ENCODE data around the gene SEL1L. TPM values are rescaled to one million over a fixed set of nuclear protein-coding genes. Genes with fewer than 3 reads are reported as not detected.

Gene SEL1L
- total and polyA plus RNA-seq, 2 of the 13 experiments (the other 11 are each of a cell fraction or from before 2014, with no cell fraction given), result 15.3 to 61.0 TPM

GRCh38 chr14:81516986-81517797, 16.5 kb downstream of the SEL1L start (continued):
- peak; percentile 96 for TF ChIP-seq ZNF281 (CRISPR knock-in tag; IDR thresholded peaks at IDR 0.05; ENCODE audit: borderline replicate concordance)
- no peak for TF ChIP-seq PHF5A (CRISPR knock-in tag; IDR thresholded peaks at IDR 0.05; ENCODE audit: low read depth, unreplicated experiment)
- no peak for TF ChIP-seq CHD2 (IDR thresholded peaks at IDR 0.05; ENCODE audit: low read depth, low read length)
- peak; percentile 41; the same call in 1 of the 2 replicates for TF ChIP-seq SAP130 (CRISPR knock-in tag; IDR thresholded peaks at IDR 0.05; ENCODE audit: low read depth)
- TF ChIP-seq KLF16 (CRISPR knock-in tag; IDR thresholded peaks at IDR 0.05), result 0 out of 4 replicates have a peak, but pooled peaks of 1 of the 2 experiments have one; percentile 44
- peak; percentile 14; the same call in 1 of the 2 replicates for TF ChIP-seq HOMEZ (CRISPR knock-in tag; IDR thresholded peaks at IDR 0.05; ENCODE audit: low read depth)
- TF ChIP-seq FOXP1 (IDR thresholded peaks at IDR 0.05), result no peak
- peak; percentile 57 for TF ChIP-seq FOXP1 (CRISPR knock-in tag; IDR thresholded peaks at IDR 0.05)
- no peak for TF ChIP-seq CREBL2 (CRISPR knock-in tag; IDR thresholded peaks at IDR 0.05; ENCODE audit: borderline replicate concordance)
- TF ChIP-seq ZSCAN12 (CRISPR knock-in tag; IDR thresholded peaks at IDR 0.05), result no peak
- no peak for TF ChIP-seq ZNF564 (CRISPR knock-in tag; IDR thresholded peaks at IDR 0.05)
- peak; percentile 96 for TF ChIP-seq TEAD3 (CRISPR knock-in tag; optimal IDR thresholded peaks at IDR 0.05; ENCODE audit: borderline replicate concordance)
- no peak for TF ChIP-seq MEF2D (CRISPR knock-in tag; IDR thresholded peaks at IDR 0.05)
- peak; percentile 25; the same call in 1 of the 2 replicates for TF ChIP-seq ETV5 (CRISPR knock-in tag; IDR thresholded peaks at IDR 0.05; ENCODE audit: borderline replicate concordance)
- no peak for TF ChIP-seq ZBTB42 (CRISPR knock-in tag; IDR thresholded peaks at IDR 0.05)
- 0 out of 2 replicates have a peak, but pooled peaks have one; percentile 16 for TF ChIP-seq FOXJ3 (CRISPR knock-in tag; IDR thresholded peaks at IDR 0.05; ENCODE audit: borderline replicate concordance)
- no peak for TF ChIP-seq FOXK1 (CRISPR knock-in tag; IDR thresholded peaks at IDR 0.05; ENCODE audit: borderline replicate concordance, low read depth)
- TF ChIP-seq ZNF501 (CRISPR knock-in tag; IDR thresholded peaks at IDR 0.05), result no peak
- no peak for TF ChIP-seq LCORL (IDR thresholded peaks at IDR 0.05)
- TF ChIP-seq LCORL (CRISPR knock-in tag; IDR thresholded peaks at IDR 0.05), result 0 out of 2 replicates have a peak, but pooled peaks have one; percentile 10
- no peak for TF ChIP-seq NFKB2 (CRISPR knock-in tag; IDR thresholded peaks at IDR 0.05; ENCODE audit: borderline replicate concordance)
- no peak for TF ChIP-seq ONECUT2 (CRISPR knock-in tag; IDR thresholded peaks at IDR 0.05)
- TF ChIP-seq ZNF746 (CRISPR knock-in tag; IDR thresholded peaks at IDR 0.05), result no peak
- no peak for TF ChIP-seq ZBTB20 (CRISPR knock-in tag; IDR thresholded peaks at IDR 0.05; ENCODE audit: borderline replicate concordance, low read depth)
- no peak for TF ChIP-seq TBX3 (IDR thresholded peaks at IDR 0.05; ENCODE audit: borderline replicate concordance)
- TF ChIP-seq GFI1 (CRISPR knock-in tag; IDR thresholded peaks at IDR 0.05; ENCODE audit: borderline replicate concordance), result no peak
